ENCODE results near the gene DRC7.
"Not testable (repeated sequence)": the region's sequence is repeated elsewhere in the genome, so short reads cannot be mapped to it uniquely, and the experiment has no call there.

The DRC7 gene

GRCh38 chr16:57760357-57761160 lies 66.0 kb downstream of the DRC7 start:
- DNase-seq (ENCODE audit: low read depth in 2 of 2, low spot score in 1 of 2), result no peak

GRCh38 chr16:57761301-57761700 lies 66.7 kb downstream of the DRC7 start:
- DNase-seq (ENCODE audit: low read depth in 2 of 2, low spot score in 1 of 2), result no peak

DNA sequence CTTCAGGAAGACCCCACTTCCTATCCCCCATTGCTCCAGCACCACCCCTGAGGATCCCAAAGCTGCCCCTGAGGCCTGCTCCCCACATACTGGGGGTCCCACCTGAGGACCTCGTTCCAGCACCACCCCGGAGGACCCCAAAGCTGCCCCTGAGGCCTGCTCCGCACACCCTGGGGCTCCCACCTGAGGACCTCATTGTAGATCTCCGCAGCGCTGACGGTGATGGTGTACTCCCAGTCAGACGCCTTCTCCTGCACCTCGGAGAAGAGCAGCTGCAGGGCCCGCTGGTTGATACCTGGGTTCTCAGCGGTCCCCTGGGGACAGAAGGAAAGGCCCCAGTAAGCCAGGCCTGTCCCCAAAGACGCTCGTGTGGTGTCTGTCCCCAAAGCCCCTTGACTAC lies 67.4 kb downstream of the DRC7 start:
- DNase-seq (ENCODE audit: low read depth in 2 of 2, low spot score in 1 of 2), result no peak

- DNase-seq (ENCODE audit: low read depth in 2 of 2, low spot score in 1 of 2), result no peak
Measured at GRCh38 chr16:57762365-57763040, 67.9 kb downstream of the DRC7 start.

DNA sequence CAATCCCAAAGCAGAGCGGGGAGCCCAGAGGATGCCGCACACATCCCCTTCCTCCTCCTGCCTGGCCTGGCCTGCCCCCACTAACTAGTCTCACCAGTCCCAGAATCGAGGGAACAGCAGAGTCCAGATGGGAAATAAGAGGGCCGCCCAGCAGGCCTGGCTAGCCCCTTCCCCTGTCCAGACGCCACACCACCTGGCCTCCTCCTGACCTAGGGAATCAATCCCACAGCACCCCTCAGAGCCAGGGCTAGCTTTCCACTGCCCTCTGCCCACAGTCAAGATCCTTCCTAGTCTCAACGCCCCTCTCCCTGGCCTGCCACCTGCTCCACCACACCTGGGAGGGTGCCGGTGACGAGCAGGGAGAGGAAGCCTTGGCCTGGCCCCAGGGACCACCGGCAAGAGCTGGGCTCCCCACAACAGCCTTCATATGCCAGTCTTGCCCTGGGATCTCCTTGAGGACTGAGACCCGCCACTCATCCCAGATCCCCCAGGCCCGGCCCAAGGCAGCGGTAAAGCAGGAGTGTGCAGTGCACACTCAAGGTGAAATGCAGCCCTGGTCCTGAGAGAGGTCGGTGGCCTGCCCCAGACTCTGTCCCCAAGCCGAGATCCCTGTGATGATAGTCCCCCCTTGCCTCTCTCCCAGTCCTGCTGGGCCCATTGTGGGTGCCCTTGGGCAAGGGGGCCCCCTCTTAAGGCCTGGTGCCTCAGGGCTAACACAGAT lies 68.8 kb downstream of the DRC7 start:
- DNase-seq (ENCODE audit: low read depth in 2 of 2, low spot score in 1 of 2), result no peak

DNA sequence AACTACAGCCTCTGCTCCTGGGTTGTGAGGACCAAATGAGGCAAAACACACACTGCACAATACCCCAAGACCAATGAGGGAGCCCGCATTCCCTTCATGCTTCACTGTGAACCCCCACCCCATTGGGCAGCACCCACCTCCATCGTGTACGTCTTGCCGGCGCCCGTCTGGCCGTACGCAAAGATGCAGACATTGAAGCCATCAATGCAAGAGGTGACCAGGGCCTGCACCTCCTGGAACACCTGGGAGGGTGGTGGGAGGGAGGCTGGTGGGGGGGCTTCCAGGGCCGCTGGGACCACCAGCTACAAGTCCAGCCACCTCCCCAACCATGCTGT lies 69.4 kb downstream of the DRC7 start:
- DNase-seq (ENCODE audit: low read depth in 2 of 2, low spot score in 1 of 2), result no peak

GRCh38 chr16:57764341-57765159 lies 69.9 kb downstream of the DRC7 start:
- DNase-seq (ENCODE audit: low read depth in 2 of 2, low spot score in 1 of 2), result no peak

- DNase-seq (ENCODE audit: low read depth in 2 of 2, low spot score in 1 of 2), result no peak
Measured at GRCh38 chr16:57765160-57765728, 70.6 kb downstream of the DRC7 start.

GRCh38 chr16:57766714-57767348 lies 72.2 kb downstream of the DRC7 start:
- no peak for DNase-seq (ENCODE audit: low read depth in 2 of 2, low spot score in 1 of 2)

DNA sequence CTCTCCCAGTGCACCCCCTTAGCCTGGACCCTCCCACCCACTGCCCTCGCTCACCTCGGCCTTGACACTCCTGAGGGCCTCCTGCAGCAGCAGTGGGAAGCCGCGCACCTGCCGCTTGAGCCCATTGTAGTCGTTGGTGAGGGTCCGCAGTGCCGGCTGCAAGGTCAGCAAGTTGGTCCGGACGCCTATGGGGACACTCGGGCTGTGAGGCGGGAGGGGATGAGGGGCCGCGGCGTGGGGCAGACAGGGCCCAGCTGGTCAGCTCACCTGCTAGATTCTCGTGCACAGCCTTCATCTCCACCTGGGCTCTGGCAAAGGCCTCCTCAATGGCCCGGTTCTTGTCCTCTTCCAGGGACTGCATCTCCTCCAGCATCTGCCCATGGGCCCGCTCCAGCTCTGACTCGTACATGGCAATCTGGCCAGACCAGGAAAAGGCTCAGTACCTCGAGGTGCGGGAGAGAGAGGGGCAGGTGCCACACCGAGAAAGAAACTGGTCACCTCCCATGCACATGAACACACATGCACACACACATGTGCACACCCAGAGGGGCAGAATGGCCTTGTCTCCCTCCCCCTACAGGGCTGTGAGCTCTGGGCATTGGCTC lies 75.0 kb downstream of the DRC7 start:
- DNase-seq (ENCODE audit: low read depth in 2 of 2, low spot score in 1 of 2), result no peak

DNA sequence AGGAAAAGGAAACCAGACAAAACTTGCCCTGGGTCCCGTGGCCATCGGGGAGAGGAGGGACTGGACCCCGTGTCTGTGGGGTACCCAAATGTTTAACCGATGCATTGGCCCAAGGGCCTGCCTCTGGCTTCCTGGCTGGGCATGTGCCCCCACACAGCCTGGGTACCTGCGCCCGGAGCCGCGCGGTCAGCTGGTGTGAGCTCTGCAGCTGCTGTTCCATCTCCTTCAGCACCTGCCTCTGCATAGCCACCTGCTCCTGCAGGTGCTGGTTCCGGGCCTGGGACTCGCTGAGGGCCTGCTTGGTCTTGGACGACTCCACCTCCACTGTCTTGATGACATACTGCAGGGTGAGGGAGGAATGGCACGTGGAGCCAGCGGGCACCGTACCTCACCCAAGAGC lies 75.8 kb downstream of the DRC7 start:
- no peak for DNase-seq (ENCODE audit: low read depth in 2 of 2, low spot score in 1 of 2)

DNA sequence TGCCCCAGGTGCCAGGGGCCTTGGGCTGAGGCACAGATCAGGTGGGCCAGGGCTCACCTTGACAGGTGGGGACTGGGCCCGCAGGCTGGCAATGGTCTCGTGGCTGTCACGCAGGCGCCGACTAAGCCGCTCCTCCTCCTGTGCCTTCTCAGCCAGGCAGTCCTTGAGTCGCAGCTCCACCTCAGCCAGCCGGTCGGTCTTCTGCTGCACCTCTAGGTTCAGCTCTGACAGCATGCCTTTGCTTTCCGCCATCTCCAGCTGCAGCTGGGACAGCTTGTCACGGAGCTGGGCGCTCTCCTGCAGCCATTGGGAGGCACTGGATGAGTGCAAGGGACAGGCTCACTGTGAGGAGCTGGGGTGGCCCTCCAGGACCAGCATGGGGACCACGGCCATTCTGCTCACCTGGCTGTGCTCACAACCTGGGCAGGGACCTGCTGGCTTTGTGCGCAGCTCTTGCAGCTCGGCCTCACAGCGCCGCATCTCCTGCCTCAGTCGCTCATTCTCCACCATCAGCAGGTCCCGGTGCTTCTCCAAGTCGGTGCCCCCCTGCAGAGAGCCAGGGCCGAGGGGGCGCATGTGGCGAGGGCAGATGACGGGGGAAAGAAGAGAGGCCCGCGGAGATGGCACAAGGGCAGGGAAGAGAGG lies 76.7 kb downstream of the DRC7 start:
- DNase-seq (ENCODE audit: low read depth in 2 of 2, low spot score in 1 of 2), result no peak

GRCh38 chr16:57773019-57773418 lies 78.4 kb downstream of the DRC7 start:
- DNase-seq (ENCODE audit: low read depth in 2 of 2, low spot score in 1 of 2), result no peak

DNA sequence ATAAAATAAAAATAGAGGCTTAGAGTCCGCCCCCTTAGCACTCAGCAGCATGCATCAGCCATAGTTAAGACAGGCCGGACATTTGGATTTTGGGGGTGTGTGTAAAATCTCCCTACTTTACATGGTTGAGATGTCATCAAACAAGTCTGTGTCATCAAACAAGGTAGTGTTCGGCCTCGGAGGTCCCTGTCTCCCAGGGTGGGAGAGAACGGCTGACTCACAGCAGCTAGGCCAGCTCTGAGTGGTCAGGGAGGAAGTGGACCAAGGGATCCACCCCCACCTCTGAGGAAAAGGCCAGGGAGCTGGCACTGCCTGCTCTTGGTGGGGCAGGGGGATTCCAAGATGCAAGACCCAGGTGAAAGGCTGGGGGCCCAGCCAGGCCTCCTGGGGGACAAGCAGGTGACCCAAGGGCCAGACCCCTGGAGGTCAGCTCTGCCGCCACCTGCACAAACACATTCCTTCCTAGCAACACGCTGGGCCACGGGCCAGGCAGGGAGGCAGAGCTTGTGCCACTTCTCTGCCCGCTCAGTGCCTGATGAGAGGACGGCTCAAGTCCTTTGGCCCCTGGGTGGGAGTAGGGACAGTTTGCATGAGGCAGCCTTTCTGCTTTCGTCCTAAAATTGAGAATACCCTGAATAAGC lies 79.2 kb downstream of the DRC7 start:
- DNase-seq (ENCODE audit: low read depth in 2 of 2, low spot score in 1 of 2), result no peak

GRCh38 chr16:57774705-57775285 lies 80.2 kb downstream of the DRC7 start:
- no peak for DNase-seq (ENCODE audit: low read depth in 2 of 2, low spot score in 1 of 2)

GRCh38 chr16:57775661-57776469 lies 81.3 kb downstream of the DRC7 start:
- DNase-seq (ENCODE audit: low read depth in 2 of 2, low spot score in 1 of 2), result no peak

DNA sequence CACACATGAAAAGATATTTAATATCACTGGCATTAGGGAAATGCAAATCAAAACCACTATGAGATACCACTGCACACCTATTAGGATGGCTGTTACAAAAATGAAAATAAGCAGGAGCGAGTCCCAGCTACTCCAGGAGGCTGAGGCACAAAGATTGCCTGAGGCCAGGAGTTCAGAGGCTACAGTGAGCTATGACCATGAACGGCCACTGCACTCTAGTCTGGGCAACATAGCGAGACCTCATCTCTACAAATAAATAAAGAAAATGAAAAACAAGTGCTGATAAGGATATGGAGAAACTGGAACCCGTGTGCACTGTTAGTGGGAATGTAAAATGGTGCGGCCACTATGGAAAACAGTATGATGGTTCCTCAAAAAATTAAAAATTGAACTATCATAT lies 84.1 kb downstream of the DRC7 start:
- no peak for DNase-seq (ENCODE audit: low read depth in 2 of 2, low spot score in 1 of 2)

- not testable (repeated sequence) for DNase-seq (ENCODE audit: low read depth in 2 of 2, low spot score in 1 of 2)
Measured at GRCh38 chr16:57779836-57780235, 85.2 kb downstream of the DRC7 start.

Measured in stimulated activated CD8-positive, alpha-beta memory T cell treated with anti-CD3 and anti-CD28 coated beads, Interleukin-4, amount 100 ng/mL, for 1 hour (primary cell).